CD1c-positive myeloid dendritic cell (primary cell): ENCODE data around the gene ANKH.
"Not testable (repeated sequence)": the region's sequence is repeated elsewhere in the genome, so short reads cannot be mapped to it uniquely, and the experiment has no call there.

Source experiments
- DNase-seq: peaks from one replicate; pipeline ENCODE4 v3.0.0-alpha.2; 2016; ENCODE audit errors: extremely low spot score

Gene ANKH

GRCh38 chr5:14826714-14827113 lies 44.9 kb downstream of the ANKH start:
- DNase-seq = no peak

- DNase-seq = no peak
Observed at GRCh38 chr5:14825977-14826376, 45.6 kb downstream of the ANKH start.

GRCh38 chr5:14824499-14824898 lies 47.1 kb downstream of the ANKH start:
- no peak for DNase-seq

- no peak for DNase-seq
Observed at GRCh38 chr5:14821100-14821845, 50.3 kb downstream of the ANKH start.

- no peak for DNase-seq
Observed at GRCh38 chr5:14818931-14819790, 52.4 kb downstream of the ANKH start.

GRCh38 chr5:14817762-14818136 lies 53.8 kb downstream of the ANKH start:
- not testable (repeated sequence) for DNase-seq

- DNase-seq = no peak
Observed at GRCh38 chr5:14816999-14817761, 54.4 kb downstream of the ANKH start.

- no peak for DNase-seq
Observed at GRCh38 chr5:14816374-14816998, 55.1 kb downstream of the ANKH start.

GRCh38 chr5:14813747-14814146 lies 57.8 kb downstream of the ANKH start:
- no peak for DNase-seq

- DNase-seq = no peak
Observed at GRCh38 chr5:14812166-14812565, 59.4 kb downstream of the ANKH start.

- DNase-seq = no peak
Observed at GRCh38 chr5:14810928-14811572, 60.5 kb downstream of the ANKH start.

GRCh38 chr5:14810282-14810681 lies 61.3 kb downstream of the ANKH start:
- DNase-seq = no peak

GRCh38 chr5:14809369-14810155 lies 62.0 kb downstream of the ANKH start:
- DNase-seq = peak; percentile 95

- no peak for DNase-seq
Observed at GRCh38 chr5:14807471-14807870, 64.1 kb downstream of the ANKH start.

GRCh38 chr5:14806456-14806855 lies 65.1 kb downstream of the ANKH start:
- DNase-seq = no peak

- DNase-seq = no peak
Observed at GRCh38 chr5:14802541-14802940, 69.0 kb downstream of the ANKH start.

- DNase-seq = no peak
Observed at GRCh38 chr5:14801792-14802191, 69.8 kb downstream of the ANKH start.

GRCh38 chr5:14797385-14797784 lies 74.2 kb downstream of the ANKH start:
- DNase-seq = not testable (repeated sequence)

GRCh38 chr5:14794583-14795230 lies 76.9 kb downstream of the ANKH start:
- no peak for DNase-seq

GRCh38 chr5:14793851-14794250 lies 77.7 kb downstream of the ANKH start:
- no peak for DNase-seq
